Skeletal muscle tissue (tissue), 4 donors: ENCODE data around the gene TSPOAP1. TPM values are rescaled to one million over a fixed set of nuclear protein-coding genes. Genes with fewer than 3 reads are reported as not detected.

ENCODE experiments used
- H3K27ac ChIP-seq: one replicate; pipeline ENCODE4 v1.7.0; 2013; ENCODE audit warnings: mild to moderate bottlenecking, low read depth, low read length, inconsistent platforms
- H3K27me3 ChIP-seq, 3 donors: one replicate each; pipeline ENCODE4 v1.7.0; 2013; ENCODE audit warnings: low read length in 3 of 3; ENCODE audit not compliant: control insufficient read depth in 3 of 3, insufficient read depth in 3 of 3
- H3K36me3 ChIP-seq, 3 donors: one replicate each; pipeline ENCODE4 v1.7.0; 2013; ENCODE audit warnings: low read length in 3 of 3; ENCODE audit not compliant: control insufficient read depth in 3 of 3, insufficient read depth in 3 of 3
- H3K4me1 ChIP-seq, 3 donors: one replicate each; pipeline ENCODE4 v1.7.0; 2013; ENCODE audit warnings: low read length in 3 of 3, mild to moderate bottlenecking in 3 of 3; ENCODE audit not compliant: control insufficient read depth in 3 of 3, insufficient read depth in 3 of 3
- H3K4me3 ChIP-seq, 3 donors: one replicate each; pipeline ENCODE4 v1.7.0; 2013; ENCODE audit warnings: low read length in 3 of 3
- H3K9ac ChIP-seq, 3 donors: one replicate each; pipeline ENCODE4 v1.7.0; 2013; ENCODE audit warnings: low read length in 3 of 3, mild to moderate bottlenecking in 3 of 3, moderate library complexity in 2 of 3, low read depth in 1 of 3
- H3K9me3 ChIP-seq, 3 donors: one replicate each; pipeline ENCODE4 v1.7.0; 2013; ENCODE audit warnings: low read length in 3 of 3; ENCODE audit not compliant: control insufficient read depth in 3 of 3
- total RNA-seq: library from RNA; depleted of rRNA; stranded (reverse); fragments of >200 nt; gene quantifications from one replicate; pipeline ENCODE4 v1.2.3, GENCODE V29; 2014
- donor health status: Osteomylitis.

Gene TSPOAP1
- total RNA-seq, 1 donor from 2014 or later: 1.0 TPM

DNA sequence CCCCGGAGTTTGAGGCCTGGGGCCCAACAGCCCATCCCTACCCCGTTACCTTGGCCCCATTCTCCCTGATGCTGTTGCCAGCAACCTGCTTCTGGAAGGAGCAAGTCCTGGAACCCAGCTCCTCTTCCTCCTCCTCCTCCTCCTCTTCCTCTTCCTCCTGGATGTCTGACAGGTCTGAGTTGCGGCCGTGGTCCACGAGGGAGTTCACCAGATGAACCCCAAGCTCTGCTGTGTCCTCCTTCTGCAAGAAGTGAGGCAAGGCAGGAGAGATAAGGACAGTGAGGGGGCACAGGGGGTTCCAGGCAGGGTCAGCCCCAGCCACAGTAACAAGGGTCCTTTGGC is 18.7 kb downstream of the TSPOAP1 start:
- H3K4me1 ChIP-seq: no peaks in the 10 kb centered on the region
- no peaks in the 10 kb centered on the region for H3K9me3 ChIP-seq
- H3K4me3 ChIP-seq: no peak overlapping the region
- H3K27me3 ChIP-seq: no peaks in the 10 kb centered on the region
- no peak overlapping the region for H3K27ac ChIP-seq
- H3K36me3 ChIP-seq: peaks cover 0 to 5% (median 0%) of the 10 kb centered on the region in 3 donors
- no peak overlapping the region for H3K9ac ChIP-seq

DNA sequence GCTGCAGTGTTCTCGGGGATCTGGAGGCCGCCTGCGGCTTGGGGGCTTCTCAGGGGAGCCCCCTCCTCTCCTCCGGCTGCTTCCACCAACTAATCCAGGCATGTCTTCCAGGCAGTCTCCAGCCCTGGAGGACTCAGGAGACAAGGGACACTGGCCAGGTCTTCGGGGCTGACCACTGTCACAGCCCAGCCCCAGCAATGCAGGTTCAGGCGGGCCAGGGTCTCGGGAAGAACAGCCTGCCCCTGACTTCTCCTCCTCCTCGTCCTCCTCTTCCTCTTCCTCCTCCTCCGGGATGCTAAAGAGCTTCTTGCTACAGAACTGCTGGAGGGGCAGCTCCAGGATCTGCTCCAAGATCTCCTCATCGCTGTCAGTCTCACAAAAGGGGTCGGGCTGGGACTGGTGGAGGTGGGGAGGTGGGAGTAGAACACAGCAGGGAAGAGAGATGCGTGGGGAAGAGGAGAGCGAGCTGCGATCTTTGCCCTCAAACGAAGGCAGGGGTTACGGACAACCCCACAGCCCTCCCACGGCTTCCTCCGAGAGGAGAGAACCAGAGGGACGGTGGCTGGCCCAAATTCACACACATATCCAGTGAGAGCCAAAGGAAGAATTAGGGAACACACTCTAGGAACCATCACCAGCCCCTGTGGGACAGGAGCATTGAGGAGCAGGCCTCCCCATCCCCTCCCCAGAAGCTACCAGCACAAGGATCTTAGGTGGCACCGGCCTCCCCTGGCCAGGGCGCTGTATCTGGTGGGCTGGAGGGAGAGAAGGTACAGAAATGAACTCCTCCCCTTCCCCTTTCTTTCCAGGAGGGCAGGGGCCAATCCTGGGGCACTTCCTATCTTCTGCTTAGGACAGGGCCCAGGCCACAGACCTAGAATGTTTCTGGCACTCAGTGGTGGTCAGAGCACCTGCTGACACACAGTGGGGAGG is 19.3 kb downstream of the TSPOAP1 start:
- no peak overlapping the region for H3K27ac ChIP-seq
- H3K36me3 ChIP-seq: peaks cover 0 to 5% (median 0%) of the 10 kb centered on the region in 3 donors
- H3K27me3 ChIP-seq: no peaks in the 10 kb centered on the region
- H3K4me3 ChIP-seq: no peak overlapping the region
- no peaks in the 10 kb centered on the region for H3K9me3 ChIP-seq
- no peak overlapping the region for H3K9ac ChIP-seq
- H3K4me1 ChIP-seq: no peaks in the 10 kb centered on the region

DNA sequence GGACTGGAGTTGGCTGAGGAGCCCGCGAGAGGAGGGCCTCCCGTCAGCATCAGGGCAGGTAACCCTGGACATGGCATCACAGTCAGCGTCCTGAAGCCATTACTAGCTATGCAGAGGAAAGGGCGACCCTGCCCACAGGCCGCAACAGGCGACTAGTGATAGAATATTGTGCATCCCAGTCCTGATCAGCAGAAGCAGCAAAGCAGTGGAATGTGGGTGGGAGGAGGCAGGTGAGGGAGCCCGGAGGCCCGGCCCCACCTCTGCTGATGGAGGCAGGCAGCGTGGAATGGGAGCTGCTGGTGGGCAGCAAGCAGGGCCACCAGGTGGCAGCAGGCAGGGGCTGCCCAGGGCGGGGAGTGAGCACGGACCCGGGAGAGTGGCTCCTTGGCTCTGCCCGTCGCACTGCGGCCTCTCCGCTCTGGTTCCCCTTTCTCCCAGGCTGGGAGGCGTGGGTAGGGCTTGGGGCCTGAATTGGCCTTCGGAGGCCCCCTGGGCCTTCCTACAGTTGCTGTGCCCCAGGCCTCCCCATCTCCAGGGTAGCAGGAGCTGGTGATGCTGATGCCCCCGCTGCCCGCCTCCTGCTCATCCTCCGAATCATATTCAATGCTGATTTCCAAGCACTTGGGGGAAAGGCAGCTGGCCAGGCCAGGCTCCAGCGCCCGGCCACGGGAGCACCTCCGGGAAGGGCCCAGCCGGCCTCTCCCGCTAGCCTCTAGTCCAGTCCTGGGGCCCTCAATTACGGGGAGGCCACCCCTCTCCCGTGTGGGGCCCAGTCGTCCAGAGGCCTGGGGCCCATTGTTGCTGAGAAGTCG is 20.2 kb downstream of the TSPOAP1 start:
- Histone ChIP-seq H3K27ac (no peak overlapping the region), H3K9me3 (no peaks in the 10 kb centered on the region), H3K4me1 (no peaks in the 10 kb centered on the region), H3K27me3 (no peaks in the 10 kb centered on the region), H3K36me3 (peaks cover 0 to 5% (median 0%) of the 10 kb centered on the region in 3 donors), H3K9ac (no peak overlapping the region), H3K4me3 (no peak overlapping the region)

DNA sequence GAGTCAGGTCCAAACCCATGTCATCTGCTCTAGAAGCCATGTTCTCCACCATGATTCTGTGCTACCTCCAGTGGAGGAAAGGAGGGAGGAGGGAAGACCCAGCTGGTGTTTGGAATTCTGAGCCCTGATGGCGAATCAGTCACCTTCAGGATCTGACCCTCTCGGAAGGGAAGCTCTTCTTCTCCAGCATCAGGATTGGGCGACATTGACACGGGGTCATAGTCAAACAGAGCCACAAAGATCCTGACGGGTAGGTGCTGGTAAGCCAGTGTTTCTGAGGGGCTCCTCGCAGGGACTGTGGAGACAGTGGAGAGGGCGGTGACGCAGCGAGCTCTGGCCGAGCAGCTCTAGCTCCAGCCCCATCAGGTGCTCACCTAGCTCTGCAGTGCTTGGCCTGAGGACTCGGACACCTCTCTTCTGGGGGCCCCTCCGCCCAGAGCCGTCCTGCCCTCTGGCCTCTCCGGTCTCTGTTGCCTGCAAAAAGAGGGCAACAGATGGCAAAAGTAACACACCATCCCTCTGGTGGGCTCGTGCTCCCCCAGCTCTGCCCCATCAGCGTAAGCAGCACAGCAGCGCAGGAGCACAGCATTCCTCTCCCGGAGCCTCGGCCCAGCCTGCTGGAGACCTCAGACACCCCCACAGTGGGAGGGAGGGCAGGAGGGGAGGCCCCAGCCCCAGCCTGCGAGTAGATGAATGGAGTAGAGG is 21.0 kb downstream of the TSPOAP1 start:
- Histone ChIP-seq H3K4me1 (no peaks in the 10 kb centered on the region), H3K36me3 (peaks cover 0 to 5% (median 0%) of the 10 kb centered on the region in 3 donors), H3K27me3 (no peaks in the 10 kb centered on the region)

DNA sequence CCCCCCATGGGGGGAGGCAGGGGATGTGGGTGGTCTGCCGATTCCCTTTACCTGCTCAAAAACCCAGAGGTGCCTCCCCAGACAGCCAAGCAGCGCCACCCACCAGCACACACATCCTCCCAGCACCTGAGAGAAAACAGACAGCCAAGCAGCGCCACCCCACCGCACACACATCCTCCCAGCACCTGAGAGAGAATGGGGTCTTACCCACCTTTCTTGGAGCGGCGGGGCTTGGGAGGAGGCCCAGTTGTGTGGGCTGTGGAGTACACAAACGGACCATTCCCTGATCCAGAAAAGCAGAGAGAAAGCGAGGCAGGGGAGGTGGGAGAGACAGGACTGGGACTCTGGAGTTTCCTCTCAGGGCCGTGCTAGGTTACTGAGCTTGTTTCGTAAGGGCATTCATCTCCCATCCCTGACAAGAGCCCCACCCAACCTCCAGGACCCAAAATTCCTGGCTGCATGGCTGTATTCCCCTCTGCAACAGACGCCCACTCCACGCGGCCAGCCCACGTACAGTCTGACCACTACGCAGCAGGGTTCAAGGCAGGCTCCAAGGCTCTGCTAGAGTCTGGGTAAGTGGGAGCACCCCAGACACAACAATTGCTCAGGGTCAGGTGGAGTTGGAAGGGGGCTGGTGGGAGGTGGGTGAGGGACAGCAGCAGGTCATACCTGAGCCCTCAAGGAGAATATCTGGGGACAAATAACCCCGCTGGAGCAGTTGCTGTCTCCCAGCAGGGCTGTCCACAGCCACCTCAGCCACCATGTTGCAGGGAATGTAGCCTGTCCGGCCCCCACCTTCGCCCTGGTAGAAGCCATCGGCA is 22.3 kb downstream of the TSPOAP1 start:
- H3K36me3 ChIP-seq: peaks cover 0 to 5% (median 3%) of the 10 kb centered on the region in 3 donors
- no peak overlapping the region for H3K4me3 ChIP-seq
- H3K9ac ChIP-seq: no peak overlapping the region
- H3K4me1 ChIP-seq: no peaks in the 10 kb centered on the region
- no peaks in the 10 kb centered on the region for H3K9me3 ChIP-seq
- H3K27me3 ChIP-seq: no peaks in the 10 kb centered on the region
- H3K27ac ChIP-seq: no peak overlapping the region

More for the DNA sequence above, 21.0 kb downstream of the TSPOAP1 start:
- no peak overlapping the region for H3K27ac ChIP-seq
- H3K4me3 ChIP-seq: no peak overlapping the region
- no peak overlapping the region for H3K9ac ChIP-seq
- no peaks in the 10 kb centered on the region for H3K9me3 ChIP-seq

DNA sequence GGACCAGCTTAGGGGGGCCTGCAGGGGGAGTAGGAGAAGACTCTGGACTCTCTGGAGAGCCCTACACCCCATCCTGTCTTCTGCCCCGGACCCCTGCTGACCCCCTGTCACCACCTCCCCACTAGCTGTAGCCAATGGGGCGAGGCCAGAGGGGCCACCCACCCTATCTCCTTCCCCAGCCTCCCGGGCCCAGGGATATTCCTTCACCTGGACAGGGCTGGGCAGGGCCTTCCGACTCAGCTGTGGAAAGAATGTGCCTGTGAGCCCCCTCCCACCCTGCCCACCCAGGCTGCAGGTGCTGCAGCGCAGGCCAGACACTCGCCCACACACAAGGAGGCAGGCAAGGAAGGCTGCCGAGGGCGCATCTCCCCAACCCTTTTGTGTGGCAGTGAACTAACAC is 23.0 kb downstream of the TSPOAP1 start:
- H3K27ac ChIP-seq: no peak overlapping the region
- no peaks in the 10 kb centered on the region for H3K9me3 ChIP-seq
- H3K27me3 ChIP-seq: no peaks in the 10 kb centered on the region
- H3K9ac ChIP-seq: no peak overlapping the region
- H3K4me1 ChIP-seq: no peaks in the 10 kb centered on the region
- peaks cover 0 to 5% (median 3%) of the 10 kb centered on the region in 3 donors for H3K36me3 ChIP-seq
- no peak overlapping the region for H3K4me3 ChIP-seq

DNA sequence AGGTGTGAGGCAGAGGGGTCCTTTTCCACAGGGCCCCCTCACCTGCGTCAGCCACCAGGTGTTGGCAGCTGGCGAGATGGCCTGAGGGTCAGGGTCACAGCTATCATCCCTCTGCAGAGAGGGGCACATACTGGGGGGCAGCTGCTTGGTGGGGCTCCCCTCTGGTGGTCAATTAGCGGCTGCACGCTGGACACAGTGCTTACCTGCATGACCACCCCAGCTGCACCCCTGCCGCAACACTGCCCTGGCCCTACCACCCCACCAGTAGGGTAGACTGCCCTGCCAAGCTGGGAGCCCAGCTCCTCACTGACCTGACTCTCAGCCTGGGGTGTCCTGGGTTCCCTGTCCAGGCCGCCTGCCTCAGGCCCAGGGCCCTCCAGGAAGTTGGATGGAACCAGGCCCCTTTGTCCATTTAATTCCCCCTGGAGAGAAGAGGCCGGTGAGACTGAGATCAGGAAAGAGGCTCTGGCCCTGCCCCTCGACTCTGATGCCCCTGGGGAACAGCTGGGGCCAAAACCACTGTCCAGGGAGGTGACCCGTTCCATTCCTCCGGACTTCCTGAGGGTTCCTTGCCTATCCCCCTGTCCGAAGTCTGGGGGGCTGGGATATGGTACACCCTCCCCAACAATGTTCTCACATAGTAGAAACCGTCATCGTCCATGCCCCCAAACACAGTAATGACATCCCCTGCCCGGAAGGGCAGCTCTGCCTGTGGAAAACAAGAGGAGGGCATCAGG is 23.7 kb downstream of the TSPOAP1 start:
- Histone ChIP-seq H3K36me3 (peaks cover 0 to 5% (median 3%) of the 10 kb centered on the region in 3 donors), H3K4me3 (no peak overlapping the region), H3K9ac (no peak overlapping the region), H3K27me3 (no peaks in the 10 kb centered on the region), H3K27ac (no peak overlapping the region), H3K4me1 (no peaks in the 10 kb centered on the region), H3K9me3 (no peaks in the 10 kb centered on the region)

DNA sequence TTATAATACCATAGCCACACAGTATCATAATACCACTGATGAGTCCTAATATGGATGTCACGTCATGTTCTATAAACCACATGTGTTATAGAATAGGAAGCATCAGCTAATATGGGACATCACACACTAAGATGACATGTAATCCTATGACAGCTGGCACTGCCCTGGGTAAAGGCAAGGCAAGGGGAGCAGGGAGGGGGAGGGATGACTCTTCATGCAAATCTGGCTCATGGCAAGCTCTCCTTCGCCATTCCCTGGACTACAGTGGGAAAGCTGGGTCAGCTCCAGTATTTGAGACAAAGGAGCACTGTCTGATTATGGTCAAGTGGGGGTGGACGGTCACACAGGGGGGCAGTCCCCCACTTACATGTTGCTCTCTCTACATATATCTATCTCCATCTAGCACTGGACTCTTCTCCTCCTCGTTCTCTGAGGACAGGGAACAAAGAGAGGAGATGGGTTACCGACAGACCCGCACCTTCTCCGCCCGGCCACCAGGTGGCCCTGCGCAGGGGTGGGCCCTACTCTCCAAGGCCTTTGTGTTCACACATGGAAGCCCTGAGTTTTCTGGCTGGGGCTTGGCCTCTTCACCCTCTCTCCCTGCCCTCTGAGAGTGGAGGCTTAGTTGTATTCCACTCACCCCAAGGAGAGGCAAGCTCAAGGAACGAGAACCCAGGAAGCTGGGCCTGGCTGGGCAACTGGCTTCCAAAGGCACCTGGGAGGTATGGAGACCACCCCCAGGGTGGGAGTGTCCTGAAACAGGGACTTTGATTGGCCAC is 24.4 kb downstream of the TSPOAP1 start:
- no peak overlapping the region for H3K9ac ChIP-seq
- no peaks in the 10 kb centered on the region for H3K9me3 ChIP-seq
- no peaks in the 10 kb centered on the region for H3K27me3 ChIP-seq
- no peaks in the 10 kb centered on the region for H3K4me1 ChIP-seq
- no peak overlapping the region for H3K27ac ChIP-seq
- H3K36me3 ChIP-seq: peaks cover 0 to 5% (median 3%) of the 10 kb centered on the region in 3 donors
- no peak overlapping the region for H3K4me3 ChIP-seq
